SK-N-SH (cell line): ENCODE results near the gene CD160.

ENCODE experiments used
- CTCF ChIP-seq: fragments of 200-600 bp; sonication (generic); IDR thresholded peaks from 2 replicates; pipeline ENCODE4 v1.6.1; 2017; ENCODE audit warnings: antibody characterized with exemption, mild to moderate bottlenecking, moderate library complexity
- EP300 ChIP-seq, 2 experiments: IDR thresholded peaks; 2 replicates each; pipeline versions ENCODE4 v1.4.0 to v1.6.1; 2012; ENCODE audit warnings: borderline replicate concordance in 1 of 2, low read depth in 1 of 2, low read length in 1 of 2
- EZH2phosphoT487 ChIP-seq: fragments of 200-600 bp; sonication (generic); IDR thresholded peaks from 2 replicates; pipeline ENCODE4 v1.6.1; 2017; ENCODE audit warnings: low read depth, mixed run types, mild to moderate bottlenecking, antibody characterized with exemption, moderate library complexity, borderline replicate concordance
- FOXM1 ChIP-seq: IDR thresholded peaks from 2 replicates; pipeline ENCODE4 v1.4.0; 2012; ENCODE audit warnings: low read depth, mild to moderate bottlenecking
- GABPA ChIP-seq: IDR thresholded peaks from 2 replicates; pipeline ENCODE4 v1.4.0; 2012; ENCODE audit warnings: low read depth, mild to moderate bottlenecking
- MEF2A ChIP-seq: IDR thresholded peaks from 2 replicates; pipeline ENCODE4 v1.4.0; 2012; ENCODE audit warnings: low read depth, borderline replicate concordance
- NFIC ChIP-seq: IDR thresholded peaks from 2 replicates; pipeline ENCODE4 v1.4.0; 2012; ENCODE audit warnings: borderline replicate concordance
- POLR2AphosphoS5 ChIP-seq: IDR thresholded peaks from 2 replicates; pipeline ENCODE4 v1.6.1; 2012; ENCODE audit warnings: low read depth, low read length
- RAD21 ChIP-seq: IDR thresholded peaks from 2 replicates; pipeline ENCODE4 v1.6.1; 2012; ENCODE audit warnings: mild to moderate bottlenecking, low read length
- RCOR1 ChIP-seq: fragments of 150-350 bp; IDR thresholded peaks from 2 replicates; pipeline ENCODE4 v1.6.1; 2017; ENCODE audit warnings: antibody characterized with exemption, low read length
- TCF12 ChIP-seq: IDR thresholded peaks from 2 replicates; pipeline ENCODE4 v1.4.0; 2012
- USF2 ChIP-seq: fragments of 150-350 bp; IDR thresholded peaks from 2 replicates; pipeline ENCODE4 v1.6.1; 2017; ENCODE audit warnings: antibody characterized with exemption, low read length, low read depth, borderline replicate concordance
- TF ChIP-seq, protein P1 (sequence below): IDR thresholded peaks from 2 replicates; pipeline ENCODE4 v1.4.0; 2012; ENCODE audit warnings: low read depth

GRCh38 chr1:145788580-145788979, 69.3 kb downstream of the CD160 start:
- TF ChIP-seq CTCF (no peak), NFIC (no peak), RCOR1 (no peak), EZH2phosphoT487 (no peak), POLR2AphosphoS5 (no peak), RAD21 (no peak), TCF12 (no peak), USF2 (no peak), GABPA (no peak), MEF2A (no peak), EP300 (IDR thresholded peaks at IDR 0.05; ENCODE audit: borderline replicate concordance in 1 of 2, low read depth in 1 of 2, low read length in 1 of 2) (no peak), FOXM1 (no peak)
- TF ChIP-seq, protein P1, sequence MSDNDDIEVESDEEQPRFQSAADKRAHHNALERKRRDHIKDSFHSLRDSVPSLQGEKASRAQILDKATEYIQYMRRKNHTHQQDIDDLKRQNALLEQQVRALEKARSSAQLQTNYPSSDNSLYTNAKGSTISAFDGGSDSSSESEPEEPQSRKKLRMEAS = no peak
